Heart left ventricle (tissue), 13 donors: Measurements from ENCODE around the gene MAGI2.

Source experiments
- CTCF ChIP-seq, 12 donors: fragments of 200-600 bp; sonication (generic) in 4 of 12; IDR thresholded peaks; one replicate each; pipeline versions ENCODE4 v1.5.0 to v1.8.0; 2018 to 2022; ENCODE audit warnings: antibody characterized with exemption in 12 of 12, mild to moderate bottlenecking in 5 of 12
- POLR2A ChIP-seq, 2 donors: fragments of 450-650 bp; IDR thresholded peaks; one replicate each; pipeline ENCODE4 v1.6.1; 2017; ENCODE audit warnings: antibody characterized with exemption in 2 of 2, mild to moderate bottlenecking in 2 of 2, moderate library complexity in 2 of 2
- donor health status: ischemic (EF 13 %, LVEDD 7.1; RV severe dilation, severe dysfunction).
- donor health status: DM: no; HTN: yes; CAD: no.
- donor health status: DM: no; HTN: no; CAD: no.
- donor health status: ischemic (EF 25% LVEDD 6.9; RV normal size, moderate dysfunction).
- donor health status: ischemic (EF 25% LVEDD 5.7; RV mildly dilated, moderate dysfunction).
- donor health status: ischemic (EF 35%, LVEDD 5.7; RV mildly dilated, moderate dysfunction).
- donor health status: nonischemic (EF 11% LVEDD 7.7; RV severe dilation, severe dysfunction).
- donor health status: DM: yes; HTN: yes; CAD: no.
- donor health status: PGD.
- donor health status: ischemic (EF 29% LVEDD 5.4; RV normal size, mild dysfunction).
- donor health status: nonischemic (EF 23%, LVEDD 6.1; RV moderate dilation, normal function).

DNA sequence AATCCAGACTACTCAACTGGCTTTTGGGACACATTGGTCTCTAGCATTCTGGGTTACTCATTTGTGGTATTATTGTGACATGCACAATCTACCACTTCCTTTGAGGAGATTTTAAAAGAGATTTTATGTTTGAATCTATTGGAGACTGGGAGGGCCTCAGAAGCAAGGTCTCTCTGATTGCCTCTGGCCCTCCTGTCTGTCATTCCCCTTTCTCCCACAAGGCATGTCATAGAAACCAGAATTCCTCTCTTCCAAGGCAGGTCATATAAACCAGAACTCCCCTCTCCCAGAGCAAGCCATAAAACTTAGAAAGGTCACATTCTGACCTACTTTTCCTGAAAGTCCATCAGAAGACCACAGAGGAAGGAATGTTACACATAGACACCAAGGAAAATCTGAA, 877.2 kb downstream of the MAGI2 start:
- no peak for TF ChIP-seq CTCF (IDR thresholded peaks at IDR 0.05)
- TF ChIP-seq POLR2A (IDR thresholded peaks at IDR 0.05): no peak
